ENCODE data around the gene LSS. TPM values are rescaled to one million over a fixed set of nuclear protein-coding genes. Genes with fewer than 3 reads are reported as not detected.

LSS gene
- total RNA-seq: 114 and 123 TPM in 2 replicates

DNA sequence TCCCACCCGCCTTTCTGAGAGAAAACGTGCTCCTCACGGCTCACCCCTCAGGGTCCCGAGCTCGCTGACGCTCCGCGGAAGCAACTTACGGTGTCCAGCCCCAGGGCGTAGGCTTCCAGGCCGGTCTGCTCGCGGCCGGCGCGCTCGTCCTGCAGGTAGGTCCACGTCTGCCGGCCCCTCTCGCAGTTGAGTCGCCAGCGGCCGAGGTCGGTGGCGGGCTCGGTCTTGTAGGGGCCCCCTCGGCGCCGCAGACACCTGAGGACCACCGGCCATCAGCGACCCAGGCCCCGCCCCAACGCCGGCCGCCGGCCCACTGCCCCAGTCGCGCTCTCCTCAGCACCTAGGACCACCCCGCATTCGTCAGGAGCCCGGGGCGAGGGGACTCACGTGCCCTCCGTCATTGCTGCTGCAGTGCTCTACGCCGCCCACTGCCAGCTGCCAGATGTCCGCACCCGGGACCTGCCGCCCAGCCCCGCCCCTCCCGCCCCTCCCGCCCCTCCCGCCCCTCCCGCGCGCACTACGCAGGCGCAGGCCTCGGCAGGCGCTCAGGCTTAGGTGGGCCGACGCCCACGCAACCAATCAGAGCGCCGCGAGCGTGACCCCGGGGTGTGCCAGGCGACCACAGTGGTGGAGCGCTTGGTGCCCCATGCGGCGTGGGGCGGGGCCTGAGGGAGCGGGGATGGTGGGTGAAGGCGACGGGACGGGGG, at the start of gene LSS:
Gene LSS (minus strand): TSS at position 430 of the 707 bp plus-strand sequence. CDS start 29 bp downstream, at position 401.

GRCh38 chr21:46183910-46184624, 44.5 kb downstream of the LSS start, which contains the start of gene SPATC1L:
Gene SPATC1L (minus strand): TSS chr21:46184459. CDS start chr21:46182816, 1,643 bp downstream.

DNA sequence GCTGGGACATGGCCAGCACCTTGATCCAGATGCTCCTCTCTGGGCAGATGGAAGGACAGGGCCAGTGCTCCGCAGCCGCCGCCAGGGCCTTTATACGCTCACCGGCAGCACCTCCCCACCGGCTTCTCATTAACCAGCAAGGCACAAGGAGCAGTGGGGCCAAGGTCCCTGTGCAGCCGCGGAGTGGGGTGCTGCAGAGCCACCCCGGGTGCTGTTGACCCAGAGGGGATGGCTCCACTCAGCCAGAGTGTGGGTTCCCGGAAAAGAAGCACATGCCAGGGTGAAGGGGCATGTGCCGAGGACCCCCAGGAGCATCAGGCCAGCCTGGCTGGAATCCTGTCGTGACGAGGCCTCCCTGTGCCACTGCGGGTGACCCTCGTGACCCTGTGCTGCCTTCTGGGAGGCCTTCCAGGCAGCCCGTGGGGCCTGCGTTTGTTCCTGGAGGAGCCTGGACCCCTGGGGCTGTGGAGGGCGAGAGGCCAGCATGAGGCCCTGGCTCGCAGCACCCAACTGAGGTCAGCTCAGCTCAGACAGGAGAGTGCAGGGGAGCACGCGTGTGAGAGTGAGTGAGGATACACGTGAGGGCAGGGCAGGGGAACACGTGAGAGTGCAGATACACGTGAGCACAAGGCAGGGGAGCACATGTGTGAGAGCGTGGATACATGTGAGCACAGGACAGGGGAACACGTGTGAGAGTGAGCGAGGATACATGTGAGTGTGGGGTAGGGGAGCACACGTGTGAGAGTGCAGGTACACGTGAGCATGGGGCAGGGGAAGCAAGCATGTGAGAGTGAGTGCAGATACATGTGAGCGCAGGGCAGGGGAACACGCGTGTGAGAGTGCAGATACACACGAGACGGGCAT, 72.8 kb downstream of the LSS start, which contains the start of gene FTCD:
Gene FTCD (minus strand): TSS at position 66 of the 864 bp plus-strand sequence. CDS start 56 bp downstream, at position 10.

Other genes starting within 250 kb of the LSS start
- gene COL6A1, start 247.0 kb downstream of the LSS start, total RNA-seq: 82.4 and 93.0 TPM in 2 replicates
- 46.5 and 62.2 TPM in 2 replicates for gene COL6A2, start 130.7 kb downstream of the LSS start, total RNA-seq
- gene FTCD, start 73.2 kb downstream of the LSS start, total RNA-seq: not detected in 2 replicates
- 21.8 and 22.1 TPM in 2 replicates for gene SPATC1L, start 44.3 kb downstream of the LSS start, total RNA-seq
- 43.1 and 55.2 TPM in 2 replicates for gene MCM3AP, start 56.8 kb upstream of the LSS start, total RNA-seq
- gene YBEY, start 57.6 kb upstream of the LSS start, total RNA-seq: 13.2 and 29.1 TPM in 2 replicates
- gene C21orf58, start 95.1 kb upstream of the LSS start, total RNA-seq: 3.7 and 4.3 TPM in 2 replicates
- gene PCNT, start 95.4 kb upstream of the LSS start, total RNA-seq: 17.8 and 19.0 TPM in 2 replicates
- gene DIP2A, start 230.1 kb upstream of the LSS start, total RNA-seq: 22.8 and 27.4 TPM in 2 replicates

All from airway epithelial cell (primary cell).